Activated CD4-positive, alpha-beta T cell treated with anti-CD3 and anti-CD28 coated beads, Interleukin-2, amount 10 ng/mL, durations not matched to agents 7 days and 5 days (primary cell): ENCODE results near the gene ENTPD5. TPM values are rescaled to one million over a fixed set of nuclear protein-coding genes. Genes with fewer than 3 reads are reported as not detected.
"Not testable (repeated sequence)": the region's sequence is repeated elsewhere in the genome, so short reads cannot be mapped to it uniquely, and the experiment has no call there.

Experiments
- CTCF ChIA-PET: fragments of 350-600 bp; sonication (Branson Sonifier 250); formaldehyde crosslinking; loops from one replicate; lab custom pipeline; 2021; ENCODE audit warnings: antibody characterized with exemption; lab: Charles Lee
- POLR2A ChIA-PET: fragments of 350-600 bp; sonication (Branson Sonifier 250); formaldehyde crosslinking; loops from one replicate; lab custom pipeline; 2021; ENCODE audit warnings: antibody characterized with exemption; lab: Charles Lee
- DNase-seq: peaks from one replicate; pipeline ENCODE4 v3.0.0-alpha.2; 2020
- H3K27ac Mint-ChIP-seq: one replicate; pipeline ENCODE4 v1.8.0; 2021; ENCODE audit warnings: mild to moderate bottlenecking, moderate library complexity, mixed read lengths
- H3K27me3 Mint-ChIP-seq: one replicate; pipeline ENCODE4 v1.8.0; 2021; ENCODE audit warnings: mixed read lengths
- H3K36me3 Mint-ChIP-seq: one replicate; pipeline ENCODE4 v1.8.0; 2021; ENCODE audit warnings: low read depth, mixed read lengths
- H3K4me1 Mint-ChIP-seq: one replicate; pipeline ENCODE4 v1.8.0; 2021; ENCODE audit warnings: mixed read lengths
- H3K4me3 Mint-ChIP-seq: one replicate; pipeline ENCODE4 v1.8.0; 2021; ENCODE audit warnings: mild to moderate bottlenecking, moderate library complexity, mixed read lengths
- H3K9me3 Mint-ChIP-seq: one replicate; pipeline ENCODE4 v1.8.0; 2021; ENCODE audit warnings: mixed read lengths
- total RNA-seq, 2 experiments: library from RNA; stranded (reverse); gene quantifications; one replicate each; pipeline ENCODE4 v1.2.3, GENCODE V29; 2021

The ENTPD5 gene
- total RNA-seq, 2 experiments from 2014 or later = 9.7 to 13.1 TPM

DNA sequence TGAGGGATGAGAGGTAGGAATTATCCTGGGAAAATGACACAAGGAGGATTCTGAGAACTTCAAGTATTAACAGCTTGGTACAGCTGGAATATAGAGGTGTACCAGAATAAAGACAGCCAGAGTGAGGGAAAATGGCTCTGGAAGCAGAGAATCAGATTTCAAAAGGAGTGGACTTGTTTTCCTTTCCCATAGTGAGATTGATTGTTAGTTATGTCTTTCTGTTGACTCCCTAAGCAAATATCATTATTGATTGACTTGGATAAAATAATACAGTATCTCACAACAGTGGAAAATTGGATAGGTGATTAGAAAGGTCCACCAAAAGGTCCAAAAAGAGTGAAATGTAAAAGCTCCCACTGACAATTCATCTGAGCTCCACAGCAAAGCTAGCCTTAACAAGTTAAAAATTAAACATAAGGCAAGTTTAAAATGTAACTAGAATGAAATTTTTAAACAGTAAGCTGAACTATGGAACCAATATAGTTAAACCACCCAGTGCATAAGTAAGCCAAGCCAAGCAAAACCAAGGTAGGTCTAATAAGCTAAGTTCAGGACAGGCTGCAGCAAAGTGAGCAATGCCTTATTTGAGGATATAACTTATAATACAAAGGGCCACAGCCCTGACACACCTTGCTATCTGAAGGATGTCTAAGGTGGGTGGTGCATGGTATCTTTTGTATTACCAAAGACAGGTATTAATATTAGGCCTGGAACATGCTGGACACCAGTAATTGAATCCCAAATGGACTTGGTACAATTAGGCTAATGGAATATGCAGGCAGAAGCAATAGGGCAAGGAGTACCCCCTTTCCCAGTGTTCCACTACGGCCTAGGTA is 21.8 kb downstream of the ENTPD5 start:
- peaks cover 5% of the 10 kb centered on the region for H3K36me3 Mint-ChIP-seq
- ChIA-PET POLR2A (no interaction called here), CTCF (interaction anchor here (0.6 to 0.8 kb wide), 3 partner anchors 12 to 128 kb away, joined by 3 to 4 read pairs (median 3); no protein-coding TSS in a partner anchor)
- H3K9me3 Mint-ChIP-seq = no peaks in the 10 kb centered on the region
- H3K27ac Mint-ChIP-seq = no peak overlapping the region
- DNase-seq = no peak
- no peak overlapping the region for H3K4me3 Mint-ChIP-seq
- H3K27me3 Mint-ChIP-seq = no peaks in the 10 kb centered on the region
- H3K4me1 Mint-ChIP-seq = peaks cover 1% of the 10 kb centered on the region

- Mint-ChIP-seq H3K4me1 (peaks cover 1% of the 10 kb centered on the region), H3K4me3 (no peak overlapping the region), H3K27me3 (no peaks in the 10 kb centered on the region), H3K27ac (no peak overlapping the region), H3K9me3 (no peaks in the 10 kb centered on the region), H3K36me3 (peaks cover 5% of the 10 kb centered on the region)
- no peak for DNase-seq
- ChIA-PET CTCF (interaction anchor here (0.6 to 0.8 kb wide), 2 partner anchors 12 to 127 kb away, joined by 3 read pairs; no protein-coding TSS in a partner anchor), POLR2A (no interaction called here)
These were observed 22.4 kb downstream of the ENTPD5 start for GRCh38 chr14:73996731-73997107.

- no peaks in the 10 kb centered on the region for H3K9me3 Mint-ChIP-seq
- POLR2A ChIA-PET = no interaction called here
- CTCF ChIA-PET = no interaction called here
These were observed 23.1 kb downstream of the ENTPD5 start for GRCh38 chr14:73995977-73996378.

DNA sequence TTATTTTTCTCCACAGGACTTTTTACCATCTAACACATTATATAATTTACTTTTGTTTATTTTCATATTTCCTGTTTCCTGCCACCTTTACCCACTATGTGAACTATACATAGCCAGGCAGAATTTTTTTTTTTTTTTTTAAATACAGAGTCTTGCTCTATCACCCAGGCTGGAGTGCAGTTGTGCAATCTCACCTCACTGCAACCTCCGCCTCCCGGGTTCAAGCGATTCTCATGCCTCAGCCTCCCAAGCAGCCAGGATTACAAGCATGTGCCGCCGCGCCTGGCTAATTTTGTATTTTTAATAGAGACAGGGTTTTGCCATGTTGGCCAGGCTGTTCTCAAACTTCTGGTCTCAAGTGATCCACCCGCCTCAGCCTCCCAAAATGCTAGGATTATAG is 24.2 kb downstream of the ENTPD5 start:
- H3K4me1 Mint-ChIP-seq, H3K27me3 Mint-ChIP-seq, H3K4me3 Mint-ChIP-seq, H3K9me3 Mint-ChIP-seq, H3K27ac Mint-ChIP-seq, DNase-seq, H3K36me3 Mint-ChIP-seq, POLR2A ChIA-PET: not testable (repeated sequence)
- CTCF ChIA-PET = interaction anchor here (0.6 kb wide), 1 partner anchor 40 kb away, joined by 3 read pairs; no protein-coding TSS in a partner anchor

More at GRCh38 chr14:73995977-73996378, 23.1 kb downstream of the ENTPD5 start:
- Mint-ChIP-seq H3K27me3 (no peaks in the 10 kb centered on the region), H3K27ac (no peak overlapping the region), H3K4me1 (peaks cover 1% of the 10 kb centered on the region), H3K36me3 (peaks cover 5% of the 10 kb centered on the region), H3K4me3 (no peak overlapping the region)
- no peak for DNase-seq

DNA sequence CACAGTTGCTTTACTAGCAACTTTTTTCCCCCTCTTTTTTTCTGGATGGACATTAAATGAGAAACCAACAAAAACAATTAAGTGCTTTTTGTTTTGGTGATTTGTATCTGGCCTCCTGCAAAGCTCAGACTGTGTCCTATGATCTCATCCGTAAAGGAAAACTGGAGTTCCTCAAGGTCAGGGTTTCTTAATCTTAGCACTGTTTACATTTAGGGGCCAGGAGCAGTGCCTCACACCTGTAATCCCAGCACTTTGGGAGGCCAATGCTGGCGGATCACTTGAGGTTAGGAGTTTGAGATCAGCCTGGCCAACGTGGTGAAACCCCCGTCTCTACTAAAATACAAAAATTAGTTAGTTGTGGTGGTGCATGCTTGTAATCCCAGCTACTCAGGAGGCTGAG is 28.0 kb downstream of the ENTPD5 start:
- Mint-ChIP-seq H3K36me3 (peaks cover 12% of the 10 kb centered on the region), H3K4me3 (no peak overlapping the region), H3K27ac (no peak overlapping the region), H3K27me3 (no peaks in the 10 kb centered on the region), H3K9me3 (no peaks in the 10 kb centered on the region), H3K4me1 (peaks cover 1% of the 10 kb centered on the region)
- POLR2A ChIA-PET = no interaction called here
- no peak for DNase-seq
- CTCF ChIA-PET = no interaction called here

- peaks cover 20% of the 10 kb centered on the region for H3K36me3 Mint-ChIP-seq
- H3K4me1 Mint-ChIP-seq, H3K9me3 Mint-ChIP-seq, DNase-seq, CTCF ChIA-PET, H3K27ac Mint-ChIP-seq, POLR2A ChIA-PET, H3K27me3 Mint-ChIP-seq, H3K4me3 Mint-ChIP-seq: not testable (repeated sequence)
These were observed 30.4 kb downstream of the ENTPD5 start for GRCh38 chr14:73988656-73989055.

GRCh38 chr14:73988065-73988464 is 31.0 kb downstream of the ENTPD5 start:
- Mint-ChIP-seq H3K4me3 (no peak overlapping the region), H3K27me3 (no peaks in the 10 kb centered on the region), H3K9me3 (no peaks in the 10 kb centered on the region), H3K4me1 (no peaks in the 10 kb centered on the region), H3K36me3 (peaks cover 20% of the 10 kb centered on the region), H3K27ac (no peak overlapping the region)
- POLR2A ChIA-PET = no interaction called here
- DNase-seq = no peak
- CTCF ChIA-PET = no interaction called here

GRCh38 chr14:73977896-73978295 is 41.2 kb downstream of the ENTPD5 start:
- no peak for DNase-seq
- ChIA-PET CTCF (interaction anchor here (0.6 kb wide), 1 partner anchor 44 kb away, joined by 3 read pairs; no protein-coding TSS in a partner anchor), POLR2A (interaction anchor here (0.7 kb wide), 1 partner anchor 177 kb away, joined by 13 read pairs; no protein-coding TSS in a partner anchor)
- H3K27ac Mint-ChIP-seq = no peak overlapping the region
- no peaks in the 10 kb centered on the region for H3K27me3 Mint-ChIP-seq
- no peak overlapping the region for H3K4me3 Mint-ChIP-seq
- peaks cover 7% of the 10 kb centered on the region for H3K36me3 Mint-ChIP-seq
- H3K9me3 Mint-ChIP-seq = no peaks in the 10 kb centered on the region
- H3K4me1 Mint-ChIP-seq = no peaks in the 10 kb centered on the region

GRCh38 chr14:73976125-73976524 is 43.0 kb downstream of the ENTPD5 start:
- peaks cover 11% of the 10 kb centered on the region for H3K36me3 Mint-ChIP-seq
- no peaks in the 10 kb centered on the region for H3K9me3 Mint-ChIP-seq
- no peak overlapping the region for H3K27ac Mint-ChIP-seq
- H3K4me1 Mint-ChIP-seq = no peaks in the 10 kb centered on the region
- no peak for DNase-seq
- ChIA-PET CTCF (interaction anchor here (0.6 kb wide), 1 partner anchor 74 kb away, joined by 3 read pairs; no protein-coding TSS in a partner anchor), POLR2A (no interaction called here)
- H3K27me3 Mint-ChIP-seq = no peaks in the 10 kb centered on the region
- H3K4me3 Mint-ChIP-seq = no peak overlapping the region

- H3K4me1 Mint-ChIP-seq = no peaks in the 10 kb centered on the region
- ChIA-PET POLR2A (no interaction called here), CTCF (interaction anchor here (1.4 to 1.8 kb wide), 2 partner anchors 12 to 15 kb away, joined by 4 read pairs; no protein-coding TSS in a partner anchor)
These were observed 45.6 kb downstream of the ENTPD5 start for GRCh38 chr14:73973497-73973896.

DNA sequence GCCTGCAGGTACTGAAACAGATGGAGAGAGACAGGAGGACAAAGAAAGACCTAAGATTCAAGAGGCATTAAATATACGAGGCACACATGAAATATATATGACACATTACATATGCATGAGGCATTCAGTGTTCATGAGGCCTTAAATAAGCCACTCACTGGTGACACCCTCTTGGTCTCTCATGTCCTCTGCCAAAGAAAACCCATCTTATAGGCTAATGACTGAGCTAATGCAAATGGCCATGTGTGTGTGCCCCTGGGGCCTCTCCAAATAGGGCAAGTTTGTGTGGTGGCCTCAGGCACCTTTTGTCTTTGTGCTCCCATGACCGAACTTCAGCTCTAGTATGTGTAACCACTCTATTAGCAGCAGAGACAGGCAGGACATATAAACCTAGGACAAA is 50.2 kb downstream of the ENTPD5 start:
- no peak overlapping the region for H3K27ac Mint-ChIP-seq
- no peaks in the 10 kb centered on the region for H3K9me3 Mint-ChIP-seq
- no peaks in the 10 kb centered on the region for H3K4me1 Mint-ChIP-seq
- no peak overlapping the region for H3K4me3 Mint-ChIP-seq
- ChIA-PET CTCF (interaction anchor here (0.6 kb wide), 1 partner anchor 8 kb away, joined by 4 read pairs; no protein-coding TSS in a partner anchor), POLR2A (no interaction called here)
- H3K36me3 Mint-ChIP-seq = peaks cover 18% of the 10 kb centered on the region
- no peak for DNase-seq
- H3K27me3 Mint-ChIP-seq = no peaks in the 10 kb centered on the region

More at GRCh38 chr14:73973497-73973896, 45.6 kb downstream of the ENTPD5 start:
- H3K4me3 Mint-ChIP-seq = no peak overlapping the region
- no peak overlapping the region for H3K27ac Mint-ChIP-seq
- DNase-seq = no peak
- H3K36me3 Mint-ChIP-seq = peaks cover 14% of the 10 kb centered on the region
- no peaks in the 10 kb centered on the region for H3K27me3 Mint-ChIP-seq
- H3K9me3 Mint-ChIP-seq = no peaks in the 10 kb centered on the region

DNA sequence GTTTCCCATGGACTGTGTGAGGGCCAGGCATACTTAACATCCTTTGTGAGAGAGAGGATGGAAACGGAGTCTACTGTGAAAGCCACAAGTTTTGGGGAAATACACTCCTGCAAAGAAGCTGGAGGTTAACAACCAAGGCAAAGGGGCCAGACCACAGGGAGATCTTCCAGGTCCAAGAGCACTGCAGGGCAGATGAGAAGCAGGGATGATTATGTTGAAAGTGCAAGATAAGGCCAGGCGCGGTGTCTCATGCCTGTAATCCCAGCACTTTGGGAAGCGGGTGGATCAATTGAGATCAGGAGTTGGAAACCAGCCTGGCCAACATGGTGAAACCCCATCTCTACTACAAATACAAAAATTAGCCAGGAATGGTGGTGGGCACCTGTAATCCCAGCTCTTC is 53.9 kb downstream of the ENTPD5 start:
- POLR2A ChIA-PET = no interaction called here

GRCh38 chr14:73961192-73961591 is 57.9 kb downstream of the ENTPD5 start:
- H3K27ac Mint-ChIP-seq = no peak overlapping the region
- POLR2A ChIA-PET = no interaction called here
- H3K4me1 Mint-ChIP-seq = no peaks in the 10 kb centered on the region
- H3K4me3 Mint-ChIP-seq = no peak overlapping the region
- H3K27me3 Mint-ChIP-seq = no peaks in the 10 kb centered on the region
- DNase-seq = no peak
- H3K9me3 Mint-ChIP-seq = no peaks in the 10 kb centered on the region
- peaks cover 41% of the 10 kb centered on the region for H3K36me3 Mint-ChIP-seq
- CTCF ChIA-PET = interaction anchor here (0.9 to 1.5 kb wide), 3 partner anchors 9 to 50 kb away, joined by 4 read pairs; no protein-coding TSS in a partner anchor

More for the DNA sequence above, 53.9 kb downstream of the ENTPD5 start:
- Mint-ChIP-seq H3K9me3 (no peaks in the 10 kb centered on the region), H3K27me3 (no peaks in the 10 kb centered on the region), H3K4me3 (no peak overlapping the region), H3K36me3 (peaks cover 37% of the 10 kb centered on the region), H3K4me1 (no peaks in the 10 kb centered on the region), H3K27ac (peak overlapping the region; percentile 38)
- CTCF ChIA-PET = no interaction called here
- no peak for DNase-seq
